B cell (primary cell): ENCODE measurements around the gene MTLN.

ENCODE experiments used
- CTCF ChIP-seq: fragments of 200-600 bp; IDR thresholded peaks from one replicate; pipeline ENCODE4 v1.8.0; 2022; ENCODE audit warnings: antibody characterized with exemption, mild to moderate bottlenecking
- EZH2 ChIP-seq: IDR thresholded peaks from 2 replicates; pipeline ENCODE4 v1.6.1; 2012; ENCODE audit warnings: borderline replicate concordance, low read depth, mild to moderate bottlenecking, moderate library complexity, low read length; ENCODE audit not compliant: insufficient read depth, poor library complexity, severe bottlenecking

GRCh38 chr2:110172506-110172905 is 39.8 kb downstream of the MTLN start:
- TF ChIP-seq CTCF (no peak), EZH2 (no peak)
